IPS-18c (cell line): ENCODE results near the gene IFIT3.
"Not testable (repeated sequence)": the region's sequence is repeated elsewhere in the genome, so short reads cannot be mapped to it uniquely, and the experiment has no call there.

Experiments
- H3K4me3 ChIP-seq: 2 replicates; pipeline ENCODE4 v1.7.0; 2013; ENCODE audit warnings: low read depth, mild to moderate bottlenecking, low read length, moderate library complexity; ENCODE audit not compliant: insufficient read depth
- H3K9me3 ChIP-seq: one replicate; pipeline ENCODE4 v1.6.1; 2013; ENCODE audit warnings: mild to moderate bottlenecking, low read length, moderate library complexity; ENCODE audit not compliant: control insufficient read depth, insufficient read depth

Gene IFIT3

DNA sequence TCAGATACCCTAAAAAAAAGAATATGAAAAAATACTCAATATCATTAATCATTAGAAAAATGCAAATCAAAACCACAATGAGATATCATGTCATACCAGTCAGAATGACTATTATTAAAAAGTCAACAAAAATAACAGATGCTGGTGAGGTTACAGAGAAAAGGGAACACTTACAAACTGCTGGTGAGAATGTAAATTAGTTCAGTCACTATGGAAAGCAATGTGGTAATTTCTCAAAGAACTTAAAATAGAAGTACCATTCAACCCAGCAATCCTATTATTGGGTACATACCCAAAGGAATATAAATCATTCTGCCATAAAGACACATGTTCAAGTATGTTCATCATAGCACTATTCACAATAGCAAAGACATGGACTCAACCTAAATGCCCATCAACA, 2.7 kb upstream of the IFIT3 start:
- H3K9me3 ChIP-seq, H3K4me3 ChIP-seq: not testable (repeated sequence)

DNA sequence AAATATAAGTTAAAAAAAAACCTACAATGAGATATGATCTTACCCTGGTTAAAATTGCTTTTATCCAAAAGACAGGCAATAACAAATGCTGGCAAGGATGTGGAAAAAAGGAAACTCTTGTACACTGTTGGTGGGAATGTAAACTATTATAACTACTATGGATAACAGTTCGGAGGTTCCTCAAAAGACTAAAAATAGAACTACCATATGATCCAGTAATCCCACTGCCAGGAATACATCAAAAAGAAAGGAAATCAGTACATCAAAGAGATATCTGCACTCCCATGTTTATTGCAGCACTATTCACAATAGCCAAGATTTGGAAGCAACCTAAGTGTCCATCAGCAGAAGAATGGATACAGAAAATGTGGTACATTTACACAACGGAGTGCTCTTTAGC, 1.9 kb upstream of the IFIT3 start:
- not testable (repeated sequence) for H3K4me3 ChIP-seq, H3K9me3 ChIP-seq

DNA sequence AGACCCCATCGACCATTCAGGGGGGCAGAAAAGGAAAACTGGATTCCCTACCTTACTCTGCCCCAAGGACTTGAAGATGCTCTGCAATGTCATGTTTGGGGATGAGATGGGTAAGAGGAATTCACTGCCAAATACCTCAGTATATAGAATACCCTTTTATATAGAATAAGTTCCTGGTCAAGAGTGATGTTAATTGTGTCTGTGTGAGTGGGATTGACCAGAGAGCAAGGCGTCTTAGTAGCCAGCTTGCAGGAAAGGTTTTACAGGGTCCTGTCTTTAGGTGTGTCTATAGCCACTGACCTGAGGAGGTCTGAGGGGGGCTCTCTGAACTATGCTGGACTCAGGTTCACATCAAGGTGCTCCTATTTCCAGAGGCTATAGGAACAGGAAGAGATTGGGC, 1.4 kb downstream of the IFIT3 start:
- Histone ChIP-seq H3K9me3 (no peaks in the 10 kb centered on the region), H3K4me3 (no peak overlapping the region)

DNA sequence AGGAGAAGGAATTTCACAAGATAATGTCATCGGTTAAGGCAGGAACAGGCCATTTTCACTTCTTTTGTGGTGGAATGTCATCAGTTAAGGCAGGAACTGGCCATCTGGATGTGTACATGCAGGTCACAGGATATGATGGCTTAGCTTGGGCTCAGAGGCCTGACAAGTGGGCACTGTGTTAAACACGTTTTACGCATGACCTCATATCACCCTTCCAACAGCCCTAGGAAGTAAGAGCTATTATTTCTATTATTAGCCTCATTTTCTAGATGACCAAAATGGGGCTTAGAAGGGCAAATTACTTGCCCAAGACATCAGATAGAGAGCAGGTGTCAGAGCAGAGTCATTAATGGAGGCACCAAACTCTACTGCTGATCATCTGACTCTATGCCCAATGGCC, 2.2 kb downstream of the IFIT3 start:
- not testable (repeated sequence) for H3K4me3 ChIP-seq, H3K9me3 ChIP-seq

DNA sequence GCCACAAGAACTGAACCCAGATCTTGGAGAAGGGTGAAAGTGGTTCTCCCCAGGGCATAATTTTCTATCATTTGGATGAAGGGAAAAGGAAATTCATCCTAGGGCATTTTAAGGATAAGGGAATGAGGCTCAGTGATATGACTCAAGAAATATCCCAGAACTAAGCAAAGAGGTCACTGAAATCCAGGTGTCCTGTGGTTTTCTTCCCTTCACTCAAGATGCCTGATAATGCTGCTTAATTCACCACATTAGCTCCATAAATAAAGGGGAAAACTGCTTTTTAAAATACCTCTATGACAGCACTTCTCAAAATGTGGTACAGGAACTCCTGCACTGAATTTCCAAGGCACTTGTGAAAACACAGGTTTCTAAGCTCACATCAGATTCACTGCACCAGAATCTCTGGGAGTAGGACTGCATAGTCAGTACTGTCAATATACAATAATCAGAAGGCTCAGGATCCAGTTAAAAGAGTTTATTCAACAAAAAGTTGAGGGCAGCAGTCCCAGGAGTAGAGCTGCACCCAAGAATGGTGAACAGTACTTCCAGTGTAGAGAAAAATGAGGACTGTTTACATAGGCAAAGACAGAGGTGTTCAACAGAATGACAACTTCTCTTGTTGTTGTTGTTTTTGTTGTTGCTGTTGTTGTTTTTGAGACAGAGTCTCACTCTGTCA, 2.9 kb downstream of the IFIT3 start:
- Histone ChIP-seq H3K4me3 (no peak overlapping the region), H3K9me3 (no peaks in the 10 kb centered on the region)

DNA sequence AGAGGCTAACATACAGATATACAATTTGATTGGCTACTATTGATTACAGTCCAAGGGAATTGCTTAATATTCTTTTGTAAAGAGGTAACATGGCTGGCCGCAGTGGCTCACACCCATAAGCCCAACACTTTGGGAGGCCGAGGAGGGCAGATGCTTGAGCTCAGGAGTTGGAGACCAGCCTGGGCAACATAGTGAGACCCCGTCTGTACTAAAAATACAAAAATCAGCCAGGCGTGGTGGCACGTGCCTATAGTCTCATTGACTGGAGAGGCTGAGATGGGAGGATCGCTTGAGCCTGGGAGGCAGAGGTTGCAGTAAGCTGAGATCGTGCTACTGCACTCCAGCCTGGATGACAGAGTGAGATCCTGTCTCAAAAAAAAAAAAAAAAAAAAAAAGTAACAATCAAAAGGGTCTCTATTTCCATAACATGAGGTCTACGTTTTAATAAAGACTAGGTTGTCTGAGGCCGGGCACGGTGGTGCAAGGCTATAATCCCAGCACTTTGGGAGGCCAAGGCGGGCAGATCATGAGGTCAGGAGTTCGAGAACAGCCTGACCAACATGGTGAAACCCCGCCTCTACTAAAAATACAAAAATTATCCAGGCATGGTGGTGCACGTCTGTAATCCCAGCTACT, 3.8 kb downstream of the IFIT3 start:
- not testable (repeated sequence) for H3K4me3 ChIP-seq, H3K9me3 ChIP-seq

DNA sequence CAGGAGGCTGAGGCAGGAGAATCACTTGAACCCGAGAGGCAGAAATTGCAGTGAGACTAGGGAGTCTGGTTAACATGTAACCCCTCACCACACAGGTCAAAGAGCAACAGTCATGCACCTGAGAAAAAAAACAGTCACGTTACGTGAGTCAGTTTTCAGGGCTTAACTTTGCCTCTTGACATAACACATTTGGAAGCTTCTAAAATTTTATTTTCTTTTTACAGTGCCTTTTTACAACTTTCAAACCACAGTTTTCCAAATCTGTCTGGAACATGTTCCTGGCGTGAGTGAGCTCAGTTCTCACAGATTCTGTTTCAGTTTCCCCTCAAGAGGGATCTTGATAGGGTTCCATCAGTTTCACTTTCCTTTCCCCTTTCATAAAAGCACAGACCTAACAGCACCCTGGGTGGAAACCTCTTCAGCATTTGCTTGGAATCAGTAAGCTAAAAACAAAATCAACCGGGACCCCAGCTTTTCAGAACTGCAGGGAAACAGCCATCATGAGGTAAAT, 4.4 kb downstream of the IFIT3 start:
- Histone ChIP-seq H3K4me3 (no peak overlapping the region), H3K9me3 (no peaks in the 10 kb centered on the region)

DNA sequence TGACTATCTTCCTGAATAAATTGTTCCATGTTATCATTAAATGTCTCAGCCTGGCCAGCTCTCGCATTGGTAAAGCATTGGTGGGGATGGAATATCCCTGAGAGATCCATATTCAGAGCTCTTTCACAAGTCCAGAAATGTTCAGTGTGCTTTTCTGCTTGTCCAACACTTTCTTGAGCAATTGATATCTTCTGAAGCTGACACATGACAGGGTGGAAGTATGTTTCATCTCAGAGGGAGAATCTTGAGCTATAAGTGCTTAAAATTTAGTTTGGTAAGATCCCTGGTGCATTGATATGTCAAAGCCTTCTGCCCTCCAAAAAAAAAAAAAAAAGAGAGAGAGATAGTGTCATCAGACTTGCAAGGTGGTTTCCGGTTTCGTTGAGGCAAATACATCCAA, 7.4 kb downstream of the IFIT3 start:
- Histone ChIP-seq H3K9me3 (peaks cover 2% of the 10 kb centered on the region), H3K4me3 (no peak overlapping the region)

DNA sequence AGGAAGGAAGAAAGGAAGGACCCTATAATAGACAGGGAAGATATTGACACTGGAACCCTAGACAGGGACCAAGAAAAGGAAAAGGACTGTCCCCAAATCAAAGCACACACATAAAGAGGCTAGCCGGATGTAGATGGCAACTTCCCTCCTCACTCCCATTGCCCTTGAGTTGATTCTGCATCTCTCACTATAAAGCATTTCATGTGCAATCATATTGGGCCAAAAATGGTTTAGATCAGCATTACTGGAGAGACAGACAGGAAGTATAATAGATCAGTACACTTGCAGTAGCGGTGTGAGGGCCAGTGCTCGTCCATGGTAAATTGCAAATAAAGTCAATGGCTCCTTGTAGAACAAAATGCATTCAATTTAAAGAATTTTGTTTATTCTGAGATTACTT, 8.4 kb downstream of the IFIT3 start:
- Histone ChIP-seq H3K4me3 (no peak overlapping the region), H3K9me3 (peaks cover 2% of the 10 kb centered on the region)

DNA sequence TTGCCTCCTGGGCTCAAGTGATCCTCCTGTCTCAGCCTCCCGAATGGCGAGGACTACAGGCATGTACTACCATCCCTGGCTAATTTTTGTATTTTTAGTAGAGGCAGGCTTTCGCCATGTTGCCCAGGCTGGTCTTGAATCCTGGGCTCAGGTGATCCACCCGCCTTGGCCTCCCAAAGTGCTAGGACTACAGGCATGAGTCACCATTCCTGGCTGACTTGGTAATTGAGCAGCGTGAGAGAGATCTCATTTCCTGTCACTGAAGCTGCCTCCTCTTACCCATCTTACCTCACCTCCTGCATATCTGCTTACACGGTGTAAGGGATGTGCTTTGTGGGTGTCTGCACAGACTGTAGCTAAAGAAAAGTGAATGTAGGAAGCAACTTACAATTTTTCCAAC, 9.7 kb downstream of the IFIT3 start:
- Histone ChIP-seq H3K9me3 (peaks cover 2% of the 10 kb centered on the region), H3K4me3 (no peak overlapping the region)

DNA sequence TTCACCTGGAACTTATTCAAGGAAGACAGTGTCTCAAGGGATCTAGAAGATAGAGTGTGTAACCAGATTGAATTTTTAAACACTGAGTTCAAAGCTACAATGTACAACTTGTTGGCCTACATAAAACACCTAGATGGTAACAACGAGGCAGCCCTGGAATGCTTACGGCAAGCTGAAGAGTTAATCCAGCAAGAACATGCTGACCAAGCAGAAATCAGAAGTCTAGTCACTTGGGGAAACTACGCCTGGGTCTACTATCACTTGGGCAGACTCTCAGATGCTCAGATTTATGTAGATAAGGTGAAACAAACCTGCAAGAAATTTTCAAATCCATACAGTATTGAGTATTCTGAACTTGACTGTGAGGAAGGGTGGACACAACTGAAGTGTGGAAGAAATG, 10.9 kb downstream of the IFIT3 start:
- Histone ChIP-seq H3K9me3 (peaks cover 2% of the 10 kb centered on the region), H3K4me3 (no peak overlapping the region)

DNA sequence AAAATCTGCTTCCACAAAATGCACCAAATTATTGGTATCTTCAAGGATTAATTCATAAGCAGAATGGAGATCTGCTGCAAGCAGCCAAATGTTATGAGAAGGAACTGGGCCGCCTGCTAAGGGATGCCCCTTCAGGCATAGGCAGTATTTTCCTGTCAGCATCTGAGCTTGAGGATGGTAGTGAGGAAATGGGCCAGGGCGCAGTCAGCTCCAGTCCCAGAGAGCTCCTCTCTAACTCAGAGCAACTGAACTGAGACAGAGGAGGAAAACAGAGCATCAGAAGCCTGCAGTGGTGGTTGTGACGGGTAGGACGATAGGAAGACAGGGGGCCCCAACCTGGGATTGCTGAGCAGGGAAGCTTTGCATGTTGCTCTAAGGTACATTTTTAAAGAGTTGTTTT, 12.1 kb downstream of the IFIT3 start:
- Histone ChIP-seq H3K9me3 (peaks cover 2% of the 10 kb centered on the region), H3K4me3 (no peak overlapping the region; the same call in 1 of the 2 replicates)

DNA sequence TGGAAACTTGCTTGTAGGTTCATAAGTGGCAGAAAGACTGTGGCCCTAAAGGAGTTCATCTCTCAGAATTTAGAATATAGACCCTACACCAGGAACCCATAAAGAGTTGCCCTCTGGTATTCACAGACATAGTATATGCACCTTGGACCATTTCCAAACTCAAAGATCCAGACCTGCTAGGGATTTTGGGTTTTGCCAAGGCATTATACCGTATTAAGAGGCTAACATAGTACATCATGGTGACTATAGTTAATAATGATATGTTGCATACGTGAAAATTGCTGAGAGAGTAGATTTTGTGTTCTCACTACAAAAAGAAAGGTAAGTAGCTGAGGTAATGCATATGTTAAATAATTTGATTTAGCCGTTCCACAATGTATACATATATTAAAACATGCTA, 13.9 kb downstream of the IFIT3 start:
- peaks cover 2% of the 10 kb centered on the region for H3K9me3 ChIP-seq

DNA sequence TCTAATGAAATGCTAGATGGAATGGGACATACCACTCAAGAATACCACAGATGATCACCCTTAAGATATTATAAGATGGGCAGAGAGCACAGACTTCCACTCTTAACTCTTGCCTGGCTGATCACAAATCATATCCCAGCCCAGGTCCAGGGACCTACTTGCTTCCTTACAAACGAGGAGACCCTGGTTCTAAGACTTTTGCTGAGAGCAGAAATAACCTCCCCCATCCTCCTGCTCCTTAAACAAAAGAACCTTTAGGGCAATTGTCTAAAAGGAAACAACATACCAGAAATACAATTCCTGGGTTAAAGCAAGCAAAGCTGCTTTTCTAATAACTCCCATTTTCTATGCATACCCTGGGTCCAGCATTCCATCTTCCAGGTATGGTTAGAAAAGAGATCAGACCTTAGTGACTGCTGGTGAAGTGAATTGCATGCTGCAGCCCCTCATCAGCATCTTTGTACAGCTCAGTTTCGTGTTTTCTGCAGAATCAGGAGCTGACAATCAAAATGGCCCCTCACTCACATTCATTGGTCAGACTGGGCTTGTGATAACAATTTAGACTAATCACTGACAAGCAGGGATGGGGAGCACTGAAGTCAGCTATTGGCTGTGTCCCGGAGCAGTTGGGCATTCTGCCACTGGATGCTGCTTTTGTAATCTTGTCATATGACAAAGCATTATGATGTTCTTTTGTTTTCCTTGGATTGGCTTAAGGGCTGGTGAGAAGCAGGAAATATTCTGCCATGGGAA, 14.6 kb downstream of the IFIT3 start:
- peaks cover 2% of the 10 kb centered on the region for H3K9me3 ChIP-seq
- no peak overlapping the region; the same call in 1 of the 2 replicates for H3K4me3 ChIP-seq

More for the DNA sequence above, 13.9 kb downstream of the IFIT3 start:
- H3K4me3 ChIP-seq = no peak overlapping the region

DNA sequence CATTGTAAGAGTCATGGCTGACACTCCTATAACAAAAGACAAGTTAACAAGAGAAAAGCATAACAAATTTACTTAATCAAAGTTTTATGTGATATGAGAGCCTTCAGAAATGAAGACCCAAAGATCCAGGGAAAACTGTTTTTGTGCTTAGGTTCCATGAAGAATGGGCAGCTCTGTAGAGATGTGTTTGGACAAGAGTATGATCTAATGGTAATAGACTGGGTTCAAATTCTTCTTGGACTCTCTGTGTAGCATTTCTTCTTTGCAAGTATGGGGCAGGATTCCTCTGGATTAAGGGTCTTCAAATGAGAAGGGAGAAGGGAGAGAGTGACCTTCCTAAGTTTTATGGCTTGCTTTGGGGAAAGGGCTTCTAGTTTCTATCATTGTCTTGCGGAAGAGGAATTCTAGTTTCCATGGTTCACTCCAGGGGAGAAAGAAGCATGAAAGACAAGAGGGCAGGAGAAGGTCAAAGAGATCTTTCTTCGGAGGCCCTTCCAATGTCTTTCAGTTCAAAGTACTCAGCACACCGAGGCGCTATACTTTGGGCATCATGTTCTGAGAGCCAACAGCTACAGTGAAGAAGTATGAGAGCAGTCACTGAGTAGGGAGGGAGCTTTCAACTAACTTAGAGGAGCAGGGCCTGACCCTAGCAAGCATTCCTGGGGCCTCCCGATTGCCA, 15.4 kb downstream of the IFIT3 start:
- Histone ChIP-seq H3K9me3 (peaks cover 2% of the 10 kb centered on the region), H3K4me3 (no peak overlapping the region)

DNA sequence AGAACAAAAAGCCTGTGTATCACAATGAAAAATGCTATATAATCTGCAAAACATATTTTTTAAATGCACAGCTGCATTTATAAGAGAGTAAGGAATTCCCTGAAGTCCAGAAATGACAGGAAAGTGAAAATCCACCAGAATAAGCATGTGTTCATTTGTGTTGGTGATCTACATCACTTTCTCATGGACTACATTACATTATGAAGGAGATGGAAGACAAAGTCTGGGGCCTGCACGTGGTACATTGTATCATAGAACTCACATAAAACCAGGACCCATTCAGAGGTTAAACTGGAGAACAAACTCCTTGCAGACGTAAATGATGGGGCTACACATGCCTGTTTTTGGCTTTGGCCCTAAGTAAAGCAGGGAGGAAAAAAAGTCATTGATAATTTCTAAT, 16.4 kb downstream of the IFIT3 start:
- H3K4me3 ChIP-seq = no peak overlapping the region

DNA sequence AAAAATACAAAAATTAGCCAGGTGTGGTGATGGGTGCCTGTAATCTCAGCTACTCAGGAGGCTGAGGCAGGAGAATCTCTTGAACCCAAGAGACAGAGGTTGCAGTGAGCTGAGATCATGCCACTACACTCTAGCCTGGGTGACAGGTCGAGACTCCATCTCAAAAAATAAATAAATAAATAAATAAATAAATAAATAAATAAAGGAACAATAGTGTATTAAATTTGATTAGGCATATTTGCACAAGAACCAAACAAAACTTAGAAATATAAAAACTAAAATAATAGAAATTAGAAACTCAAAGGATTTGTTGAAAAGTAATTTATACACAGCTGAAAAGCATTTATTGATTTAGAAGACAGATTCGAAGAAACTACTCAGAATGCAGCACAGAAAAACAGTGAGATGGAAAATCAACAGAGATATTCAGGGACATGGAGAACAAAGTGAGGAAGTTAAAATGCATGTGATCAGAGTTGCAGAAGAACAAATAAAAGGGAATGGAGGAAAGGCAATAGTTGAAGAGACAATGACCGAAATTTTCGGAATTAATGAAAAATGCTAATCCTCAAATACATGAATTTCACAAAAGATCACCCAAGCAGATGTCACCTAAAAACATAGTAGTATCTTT, 17.7 kb downstream of the IFIT3 start:
- Histone ChIP-seq H3K9me3 (no peaks in the 10 kb centered on the region), H3K4me3 (no peak overlapping the region)

More for the DNA sequence above, 16.4 kb downstream of the IFIT3 start:
- no peaks in the 10 kb centered on the region for H3K9me3 ChIP-seq
